ENCODE data around the gene OTUB2. TPM values are rescaled to one million over a fixed set of nuclear protein-coding genes. Genes with fewer than 3 reads are reported as not detected.

OTUB2 gene
- total RNA-seq, 1 donor from 2014 or later = 1.3 TPM

DNA sequence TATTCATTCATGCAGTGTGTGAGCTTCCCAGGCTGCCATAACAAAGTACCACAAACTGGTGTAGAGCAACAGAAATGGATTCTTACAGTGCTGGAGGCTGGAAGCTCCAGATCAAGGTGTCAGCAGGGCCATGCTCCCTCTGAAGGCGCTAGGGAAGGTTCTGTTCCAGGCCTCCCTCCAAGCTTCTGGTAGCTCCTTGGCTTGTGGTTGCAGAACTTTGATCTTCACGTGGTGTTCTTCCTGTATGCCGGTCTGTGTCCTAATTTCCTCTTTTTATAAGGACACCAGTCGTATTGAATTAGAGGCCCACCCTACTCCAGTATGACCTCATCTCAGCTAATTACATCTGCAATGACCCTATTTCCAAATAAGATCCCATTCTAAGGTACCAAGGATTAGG lies 3.1 kb downstream of the OTUB2 start:
- TF ChIP-seq CTCF (IDR thresholded peaks at IDR 0.05; ENCODE audit: insufficient read depth, low read length, severe bottlenecking) = no peak
- DNase-seq (ENCODE audit: low read depth) = no peak
- no peak for FAIRE-seq
- no peak overlapping the region for H3K4me3 ChIP-seq (ENCODE audit: low read depth, low read length)
- no peaks in the 10 kb centered on the region for H3K27me3 ChIP-seq (ENCODE audit: control insufficient read depth, insufficient read depth, low read length)
- H3K36me3 ChIP-seq (ENCODE audit: control insufficient read depth, insufficient read depth, low read length) = no peaks in the 10 kb centered on the region

DNA sequence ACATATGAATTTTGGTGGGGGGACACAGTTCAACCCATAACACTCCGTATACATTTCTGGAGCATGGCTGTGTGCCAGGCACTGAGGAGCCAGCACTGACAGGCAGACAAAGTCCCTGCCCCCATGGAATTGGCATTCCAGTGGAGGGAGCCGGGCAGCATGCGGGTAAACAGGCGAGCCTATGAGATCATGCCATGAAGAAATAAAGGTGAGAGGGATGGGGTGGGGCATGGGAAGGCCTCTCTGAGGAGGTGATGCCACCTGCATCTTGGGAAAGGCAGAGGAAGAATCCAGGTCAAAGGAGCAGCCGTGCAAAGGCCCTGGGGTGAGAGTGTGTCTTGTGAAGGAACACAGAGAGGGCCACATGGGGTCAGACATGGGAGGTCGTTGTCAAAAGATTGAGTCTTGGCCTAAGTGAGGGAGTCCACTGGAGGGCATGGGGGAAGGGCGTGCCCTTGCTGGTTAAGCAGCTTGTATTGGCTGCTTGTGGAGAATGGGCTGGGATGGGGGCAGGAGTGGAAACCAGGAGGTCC lies 3.6 kb downstream of the OTUB2 start:
- TF ChIP-seq CTCF (IDR thresholded peaks at IDR 0.05; ENCODE audit: insufficient read depth, low read length, severe bottlenecking) = no peak
- DNase-seq (ENCODE audit: low read depth) = no peak
- no peak for FAIRE-seq
- Histone ChIP-seq H3K4me3 (ENCODE audit: low read depth, low read length) (no peak overlapping the region), H3K27me3 (ENCODE audit: control insufficient read depth, insufficient read depth, low read length) (no peaks in the 10 kb centered on the region), H3K36me3 (ENCODE audit: control insufficient read depth, insufficient read depth, low read length) (no peaks in the 10 kb centered on the region)

- Histone ChIP-seq H3K4me3 (ENCODE audit: low read depth, low read length) (no peak overlapping the region), H3K27me3 (ENCODE audit: control insufficient read depth, insufficient read depth, low read length) (no peaks in the 10 kb centered on the region), H3K36me3 (ENCODE audit: control insufficient read depth, insufficient read depth, low read length) (no peaks in the 10 kb centered on the region)
- DNase-seq (ENCODE audit: low read depth) (no peak), FAIRE-seq (no peak)
- no peak for TF ChIP-seq CTCF (IDR thresholded peaks at IDR 0.05; ENCODE audit: insufficient read depth, low read length, severe bottlenecking)
Measured at GRCh38 chr14:94030571-94030970, 4.4 kb downstream of the OTUB2 start.

DNA sequence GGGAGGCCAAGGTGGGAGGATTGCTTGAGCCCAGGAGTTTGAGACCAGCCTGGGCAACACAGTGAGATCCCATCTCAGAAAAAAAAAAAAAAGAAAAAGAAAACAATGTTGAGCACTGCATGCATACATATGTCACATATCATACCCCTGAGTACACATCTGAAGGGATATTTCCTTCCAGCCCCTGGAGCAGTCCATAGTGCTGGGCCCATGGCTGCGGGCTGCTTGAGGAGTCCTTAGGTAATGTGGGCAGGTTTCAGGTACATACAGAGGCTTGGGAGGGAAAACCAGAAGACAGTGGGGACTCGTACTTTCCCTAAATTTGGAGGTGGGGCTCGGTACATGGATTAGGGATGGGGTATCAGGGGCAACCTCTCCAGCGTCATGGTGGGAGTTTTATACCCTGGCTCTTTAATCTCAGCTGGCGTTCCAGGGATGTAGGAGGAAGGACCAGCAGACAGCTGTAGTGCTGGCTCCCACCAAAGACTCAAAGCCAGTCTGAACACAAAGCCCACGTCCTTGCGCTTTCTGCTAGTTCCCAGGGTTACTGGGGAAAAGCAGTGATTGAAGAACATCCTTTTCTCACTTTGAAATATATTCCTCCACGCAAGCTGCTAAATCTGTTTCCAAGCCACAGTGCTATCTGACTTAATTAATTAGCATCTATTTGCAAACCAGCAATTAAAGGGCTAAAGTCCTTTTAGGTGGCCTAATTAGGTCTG lies 5.2 kb downstream of the OTUB2 start:
- Histone ChIP-seq H3K27me3 (ENCODE audit: control insufficient read depth, insufficient read depth, low read length) (no peaks in the 10 kb centered on the region), H3K36me3 (ENCODE audit: control insufficient read depth, insufficient read depth, low read length) (no peaks in the 10 kb centered on the region), H3K4me3 (ENCODE audit: low read depth, low read length) (no peak overlapping the region)
- no peak for TF ChIP-seq CTCF (IDR thresholded peaks at IDR 0.05; ENCODE audit: insufficient read depth, low read length, severe bottlenecking)
- DNase-seq (ENCODE audit: low read depth) = no peak
- peak; percentile 7 for FAIRE-seq

GRCh38 chr14:94031883-94032279 lies 5.7 kb downstream of the OTUB2 start:
- H3K4me3 ChIP-seq (ENCODE audit: low read depth, low read length) = no peak overlapping the region
- H3K27me3 ChIP-seq (ENCODE audit: control insufficient read depth, insufficient read depth, low read length) = no peaks in the 10 kb centered on the region
- no peak for TF ChIP-seq CTCF (IDR thresholded peaks at IDR 0.05; ENCODE audit: insufficient read depth, low read length, severe bottlenecking)
- no peaks in the 10 kb centered on the region for H3K36me3 ChIP-seq (ENCODE audit: control insufficient read depth, insufficient read depth, low read length)
- DNase-seq (ENCODE audit: low read depth) (no peak), FAIRE-seq (no peak)

- DNase-seq (ENCODE audit: low read depth) = no peak
- Histone ChIP-seq H3K4me3 (ENCODE audit: low read depth, low read length) (no peak overlapping the region), H3K27me3 (ENCODE audit: control insufficient read depth, insufficient read depth, low read length) (no peaks in the 10 kb centered on the region), H3K36me3 (ENCODE audit: control insufficient read depth, insufficient read depth, low read length) (no peaks in the 10 kb centered on the region)
- no peak for TF ChIP-seq CTCF (IDR thresholded peaks at IDR 0.05; ENCODE audit: insufficient read depth, low read length, severe bottlenecking)
- no peak for FAIRE-seq
Measured at GRCh38 chr14:94034886-94035285, 8.7 kb downstream of the OTUB2 start.
